HCT116 (cell line): ENCODE data around the gene SPPL2C. TPM values are rescaled to one million over a fixed set of nuclear protein-coding genes. Genes with fewer than 3 reads are reported as not detected.

Source experiments
- ATAC-seq: fragments of 200-7000 bp; cut with Tn5 transposase; 2 replicates; pipeline ENCODE4 v1.9.1; 2020; ENCODE audit warnings: mild to moderate bottlenecking, moderate library complexity
- BruUV-seq: library from RNA; stranded (reverse); fragments of 400-500 nt; replicated peaks from 2 replicates; lab custom pipeline; 2021; lab: Mats Ljungman, UMichigan
- CTCF ChIA-PET: fragments of 300-600 bp; sonication (Branson Sonifier 250); formaldehyde crosslinking; loops from one replicate; lab custom pipeline; 2021; ENCODE audit warnings: antibody characterized with exemption; lab: Charles Lee
- POLR2A ChIA-PET: fragments of 300-600, 350-600 bp; sonication (Branson Sonifier 250); formaldehyde crosslinking; loops from one replicate; lab custom pipeline; 2021; ENCODE audit warnings: antibody characterized with exemption; lab: Charles Lee
- RAD21 ChIA-PET, 2 experiments: fragments of 300-600 bp; sonication (Branson Sonifier 250); formaldehyde crosslinking; loops; one replicate each; lab custom pipeline; 2023; ENCODE audit warnings: low total read pairs in 2 of 2; ENCODE audit not compliant: uncharacterized antibody in 2 of 2, unreplicated experiment in 2 of 2, low non-redundant PET in 1 of 2; lab: Charles Lee
- DNase-seq: peaks from one replicate; pipeline ENCODE4 v3.0.0-alpha.2; 2010; ENCODE audit warnings: low read depth, low spot score
- H2AFZ ChIP-seq: fragments of 200-600 bp; shearing (Covaris generic), sonication (generic); 2 replicates; pipeline ENCODE4 v1.6.1; 2017; ENCODE audit warnings: low read depth, mixed run types, mixed read lengths, antibody characterized with exemption, low read length; ENCODE audit not compliant: poor library complexity, severe bottlenecking
- H3K27ac ChIP-seq: 2 replicates; pipeline ENCODE4 v1.5.1; 2012; ENCODE audit warnings: low read depth, low read length
- H3K27me3 ChIP-seq: fragments of 200-600 bp; sonication (generic); 2 replicates; pipeline ENCODE4 v1.6.1; 2016; ENCODE audit warnings: mixed run types, low read length, mixed read lengths; ENCODE audit not compliant: insufficient read depth
- H3K36me3 ChIP-seq, 2 experiments: fragments of 200-500 bp in 1 of 2; fragments of 200-600 bp in 1 of 2; sonication (Bioruptor generic) in 1 of 2; sonication (generic) in 1 of 2; 2 replicates each; pipeline versions ENCODE4 v1.5.1 to v1.6.1; 2014 to 2016; ENCODE audit warnings: low read length in 2 of 2, inconsistent platforms in 1 of 2, mixed read lengths in 1 of 2, mixed run types in 1 of 2; ENCODE audit not compliant: insufficient read depth in 2 of 2, control insufficient read depth in 1 of 2
- H3K4me1 ChIP-seq, 2 experiments: fragments of 200-600 bp in 1 of 2; sonication (generic) in 1 of 2; 2 replicates each; pipeline versions ENCODE4 v1.5.1 to v1.6.1; 2012 to 2017; ENCODE audit warnings: low read length in 2 of 2, inconsistent platforms in 1 of 2, mild to moderate bottlenecking in 1 of 2, mixed read lengths in 1 of 2, mixed run types in 1 of 2, moderate library complexity in 1 of 2; ENCODE audit not compliant: insufficient read depth in 2 of 2, control insufficient read depth in 1 of 2
- H3K4me2 ChIP-seq: fragments of 200-600 bp; sonication (generic); 2 replicates; pipeline ENCODE4 v1.6.1; 2017; ENCODE audit warnings: mixed run types, low read length, mixed read lengths
- H3K4me3 ChIP-seq, 2 experiments: fragments of 200-600 bp in 1 of 2; sonication (generic) in 1 of 2; replicated peaks in 1 of 2; 2 replicates each; pipeline ENCODE4 v1.5.1; 2011 to 2016; ENCODE audit warnings: low read length in 2 of 2, control low read depth in 1 of 2, low read depth in 1 of 2, mild to moderate bottlenecking in 1 of 2, mixed read lengths in 1 of 2, mixed run types in 1 of 2
- H3K79me2 ChIP-seq: fragments of 200-600 bp; sonication (generic); 2 replicates; pipeline ENCODE4 v1.6.1; 2017; ENCODE audit warnings: mild to moderate bottlenecking, mixed run types, low read length, moderate library complexity, mixed read lengths; ENCODE audit not compliant: insufficient read depth
- H3K9ac ChIP-seq: fragments of 200-600 bp; sonication (generic); 2 replicates; pipeline ENCODE4 v1.6.1; 2016; ENCODE audit warnings: low read length, mixed read lengths
- H3K9me2 ChIP-seq: fragments of 200-600 bp; sonication (generic), shearing (Covaris generic); 2 replicates; pipeline ENCODE4 v1.6.1; 2017; ENCODE audit warnings: mixed run types, mild to moderate bottlenecking, moderate library complexity; ENCODE audit not compliant: insufficient read depth
- H3K9me3 ChIP-seq, 2 experiments: fragments of 200-500 bp in 1 of 2; fragments of 200-600 bp in 1 of 2; sonication (Bioruptor generic) in 1 of 2; sonication (generic) in 1 of 2; 2 replicates each; pipeline ENCODE4 v1.6.1; 2014 to 2017; ENCODE audit warnings: low read length in 2 of 2, mixed read lengths in 2 of 2, inconsistent platforms in 1 of 2, low read depth in 1 of 2, mild to moderate bottlenecking in 1 of 2, mixed run types in 1 of 2, moderate library complexity in 1 of 2; ENCODE audit not compliant: control insufficient read depth in 1 of 2, insufficient read depth in 1 of 2
- H4K20me1 ChIP-seq: fragments of 200-600 bp; sonication (generic), shearing (Covaris generic); 2 replicates; pipeline ENCODE4 v1.6.1; 2017; ENCODE audit warnings: mixed run types, mild to moderate bottlenecking, moderate library complexity; ENCODE audit not compliant: insufficient read depth
- CBX3 ChIP-seq: IDR thresholded peaks from 2 replicates; pipeline ENCODE4 v1.6.1; 2012; ENCODE audit warnings: low read depth
- CEBPB ChIP-seq: IDR thresholded peaks from 2 replicates; pipeline ENCODE4 v1.6.1; 2012; ENCODE audit warnings: low read depth
- CTCF ChIP-seq, 3 experiments: fragments of 200-600 bp in 1 of 3; sonication (generic) in 1 of 3; IDR thresholded peaks in 2 of 3; conservative IDR thresholded peaks in 1 of 3; 2 replicates each; pipeline ENCODE4 v1.5.1; 2012 to 2017; ENCODE audit warnings: low read depth in 2 of 3, low read length in 2 of 3, antibody characterized with exemption in 1 of 3, borderline replicate concordance in 1 of 3, control low read depth in 1 of 3, mild to moderate bottlenecking in 1 of 3, mixed read lengths in 1 of 3, mixed run types in 1 of 3, moderate library complexity in 1 of 3; ENCODE audit not compliant: insufficient read depth in 1 of 3
- EZH2 ChIP-seq: fragments of 200-600 bp; sonication (generic); IDR thresholded peaks from 2 replicates; pipeline ENCODE4 v1.6.1; 2017; ENCODE audit warnings: antibody characterized with exemption, mixed run types
- POLR2A ChIP-seq: IDR thresholded peaks from 2 replicates; pipeline ENCODE4 v1.7.0; 2011; ENCODE audit warnings: borderline replicate concordance; ENCODE audit not compliant: insufficient read depth, insufficient read length; ENCODE audit errors: extremely low read depth
- REST ChIP-seq: IDR thresholded peaks from 2 replicates; pipeline ENCODE4 v1.6.1; 2012; ENCODE audit warnings: low read depth
- SIN3A ChIP-seq: IDR thresholded peaks from 2 replicates; pipeline ENCODE4 v1.6.1; 2012; ENCODE audit warnings: low read depth
- SP1 ChIP-seq: IDR thresholded peaks from 2 replicates; pipeline ENCODE4 v1.6.1; 2012; ENCODE audit warnings: low read depth
- SRF ChIP-seq: IDR thresholded peaks from 2 replicates; pipeline ENCODE4 v1.6.1; 2012; ENCODE audit warnings: low read depth
- YY1 ChIP-seq: IDR thresholded peaks from 2 replicates; pipeline ENCODE4 v1.6.1; 2011; ENCODE audit warnings: low read length, low read depth, moderate library complexity, mild to moderate bottlenecking; ENCODE audit not compliant: insufficient replicate concordance; ENCODE audit errors: extremely low read depth
- ZBTB33 ChIP-seq: IDR thresholded peaks from 2 replicates; pipeline ENCODE4 v1.6.1; 2011; ENCODE audit warnings: mild to moderate bottlenecking, low read length, moderate library complexity; ENCODE audit not compliant: insufficient replicate concordance; ENCODE audit errors: extremely low read depth
- ZNF274 ChIP-seq: fragments of 200-500 bp; sonication (Bioruptor generic); IDR thresholded peaks from 2 replicates; pipeline ENCODE4 v1.6.1; 2014; ENCODE audit warnings: mild to moderate bottlenecking, low read depth, low read length, inconsistent platforms
- intact Hi-C: fragments of 100-400 bp; cut with micrococcal nuclease; formaldehyde crosslinking; loops from 2 replicates; pipeline ENCODE4 v1.10.0; 2022
- total RNA-seq: library from RNA; stranded (reverse); gene quantifications from one replicate; pipeline ENCODE4 v1.2.1, GENCODE V29; 2021; ENCODE audit not compliant: unreplicated experiment

The SPPL2C gene
- total RNA-seq, 1 experiment from 2014 or later = not detected

GRCh38 chr17:45841883-45842525, 2.7 kb upstream of the SPPL2C start:
- Histone ChIP-seq H3K36me3 (no peaks in the 10 kb centered on the region), H3K4me1 (peaks cover 0 to 8% of the 10 kb centered on the region in 2 experiments; a peak in 2 of 4 replicates), H3K9me3 (no peaks in the 10 kb centered on the region), H3K27ac (no peak overlapping the region), H2AFZ (no peak overlapping the region), H3K79me2 (no peaks in the 10 kb centered on the region), H3K4me2 (no peak overlapping the region), H4K20me1 (no peaks in the 10 kb centered on the region), H3K27me3 (no peaks in the 10 kb centered on the region; the same call in 1 of the 2 replicates), H3K9ac (no peak overlapping the region), H3K4me3 (no peak overlapping the region), H3K9me2 (no peaks in the 10 kb centered on the region)
- RAD21 ChIA-PET = no interaction called here
- POLR2A ChIA-PET = no interaction called here
- no TSS peak for BruUV-seq
- no peak for TF ChIP-seq CBX3
- intact Hi-C loops = no loop called here
- CTCF ChIA-PET = interaction anchor here (2.1 kb wide), 1 partner anchor 10 kb away, joined by 5 read pairs; no protein-coding TSS in a partner anchor
- ATAC-seq (no peak), DNase-seq (no peak)

- Histone ChIP-seq H3K9me2 (no peaks in the 10 kb centered on the region), H3K79me2 (no peaks in the 10 kb centered on the region), H3K36me3 (no peaks in the 10 kb centered on the region), H3K27ac (no peak overlapping the region), H3K9me3 (no peaks in the 10 kb centered on the region), H3K4me2 (no peak overlapping the region), H4K20me1 (no peaks in the 10 kb centered on the region), H3K4me1 (peaks cover 0 to 8% of the 10 kb centered on the region in 2 experiments; a peak in 2 of 4 replicates), H2AFZ (no peak overlapping the region), H3K4me3 (no peak overlapping the region), H3K27me3 (no peaks in the 10 kb centered on the region; the same call in 1 of the 2 replicates), H3K9ac (no peak overlapping the region)
- no TSS peak for BruUV-seq
- no peak for DNase-seq
- ATAC-seq = no peak
- ChIA-PET RAD21 (no interaction called here), POLR2A (no interaction called here), CTCF (no interaction called here)
- intact Hi-C loops = no loop called here
- TF ChIP-seq EZH2 (no peak), ZBTB33 (no peak), SP1 (no peak), CEBPB (no peak), REST (no peak), SRF (no peak), POLR2A (no peak), SIN3A (no peak), CTCF (IDR thresholded peaks at IDR 0.05 in 2 of 3, conservative IDR thresholded peaks at IDR 0.05 in 1 of 3; ENCODE audit: borderline replicate concordance in 1 of 3, insufficient read depth in 1 of 3, low read depth in 2 of 3, low read length in 2 of 3) (no peak), YY1 (no peak), ZNF274 (no peak)
These were observed 959 bp upstream of the SPPL2C start for GRCh38 chr17:45843722-45844121.
